Gastrocnemius medialis (tissue), 4 donors: Measurements from ENCODE around the gene MTHFD2L.

Experiments
- CTCF ChIP-seq, 5 experiments: fragments of 450-650 bp in 3 of 5; fragments of 200-600 bp in 2 of 5; sonication (generic) in 2 of 5; IDR thresholded peaks in 4 of 5; conservative IDR thresholded peaks in 1 of 5; 1 replicate in 4 of 5; 2 replicates in 1 of 5; pipeline ENCODE4 v1.5.1; 2016 to 2019; ENCODE audit warnings: antibody characterized with exemption in 5 of 5, mild to moderate bottlenecking in 3 of 5, moderate library complexity in 3 of 5
- POLR2A ChIP-seq, 2 donors: fragments of 450-650 bp; IDR thresholded peaks; one replicate each; pipeline ENCODE4 v1.6.1; 2017; ENCODE audit warnings: antibody characterized with exemption in 2 of 2, mild to moderate bottlenecking in 2 of 2, moderate library complexity in 2 of 2

- TF ChIP-seq CTCF (IDR thresholded peaks at IDR 0.05 in 4 of 5, conservative IDR thresholded peaks at IDR 0.05 in 1 of 5) = no peak
- no peak for TF ChIP-seq POLR2A (IDR thresholded peaks at IDR 0.05)
These were observed 146.2 kb downstream of the MTHFD2L start for GRCh38 chr4:74304095-74304625.
